HepG2 (cell line): ENCODE measurements around the gene MSMB. TPM values are rescaled to one million over a fixed set of nuclear protein-coding genes. Genes with fewer than 3 reads are reported as not detected.

ENCODE experiments used
- ATAC-seq: fragments of 200-7000 bp; cut with Tn5 transposase; 3 replicates; pipeline ENCODE4 v1.9.1; 2020; ENCODE audit warnings: mild to moderate bottlenecking, moderate library complexity
- BruUV-seq: library from RNA; stranded (reverse); fragments of 400-500 nt; replicated peaks from 2 replicates; lab custom pipeline; 2021; lab: Mats Ljungman, UMichigan
- CTCF ChIA-PET: fragments of 300-600 bp; formaldehyde crosslinking; extraction: SDS; loops from one replicate; lab custom pipeline; 2021; ENCODE audit warnings: low total read pairs, inconsistent platforms, low intra/inter-chr PET ratio; lab: Yijun Ruan, JAX
- POLR2A ChIA-PET: fragments of 350-600 bp; sonication (Branson Sonifier 250); formaldehyde crosslinking; loops from one replicate; lab custom pipeline; 2020; ENCODE audit warnings: antibody characterized with exemption, inconsistent platforms; lab: Yijun Ruan, JAX
- DNase-seq: peaks from one replicate; pipeline ENCODE4 v3.0.0-alpha.2; 2015; ENCODE audit warnings: low spot score
- FAIRE-seq: peaks from 3 replicates; lab custom pipeline; 2011; peaks lifted over from hg19 to GRCh38; lab: Jason Lieb, UNC
- H2AFZ ChIP-seq: one replicate; pipeline ENCODE4 v1.6.1; 2011; ENCODE audit warnings: low read length, inconsistent platforms
- H3K27ac ChIP-seq: fragments of 300-600 bp; 3 replicates; pipeline ENCODE4 v1.8.0; 2011; ENCODE audit warnings: mixed run types, mild to moderate bottlenecking, mixed read lengths, low read length, inconsistent platforms; ENCODE audit not compliant: insufficient read depth; ENCODE audit errors: extremely low read length
- H3K27me3 ChIP-seq, 2 experiments: fragments of 200-600 bp in 1 of 2; 2 replicates in 1 of 2; 3 replicates in 1 of 2; pipeline versions ENCODE4 v1.6.0 to v1.8.0; 2011; ENCODE audit warnings: low read length in 2 of 2, mild to moderate bottlenecking in 2 of 2, moderate library complexity in 2 of 2, inconsistent platforms in 1 of 2; ENCODE audit not compliant: insufficient read depth in 2 of 2, control insufficient read depth in 1 of 2
- H3K36me3 ChIP-seq, 2 experiments: fragments of 200-600 bp in 1 of 2; replicated peaks in 1 of 2; 2 replicates in 1 of 2; 3 replicates in 1 of 2; pipeline versions ENCODE4 v1.5.1 to v1.8.0; 2011; ENCODE audit warnings: low read length in 2 of 2, inconsistent platforms in 1 of 2; ENCODE audit not compliant: insufficient read depth in 2 of 2, control insufficient read depth in 1 of 2
- H3K4me1 ChIP-seq: 2 replicates; pipeline ENCODE4 v1.5.1; 2012; ENCODE audit warnings: low read length, inconsistent platforms; ENCODE audit not compliant: insufficient read depth
- H3K4me2 ChIP-seq: 2 replicates; pipeline ENCODE4 v1.6.0; 2011; ENCODE audit warnings: low read depth, low read length, inconsistent platforms
- H3K4me3 ChIP-seq, 3 experiments: fragments of 200-600 bp in 1 of 3; sonication (generic), shearing (Covaris generic) in 1 of 3; replicated peaks in 1 of 3; 2 replicates each; pipeline ENCODE4 v1.5.1; 2011 to 2016; ENCODE audit warnings: low read length in 3 of 3, inconsistent platforms in 2 of 3, low read depth in 2 of 3, mild to moderate bottlenecking in 2 of 3, control low read depth in 1 of 3, mixed read lengths in 1 of 3; ENCODE audit not compliant: insufficient read depth in 1 of 3
- H3K79me2 ChIP-seq: one replicate; pipeline ENCODE4 v1.6.1; 2011; ENCODE audit warnings: low read length, inconsistent platforms; ENCODE audit not compliant: insufficient read depth
- H3K9ac ChIP-seq: 2 replicates; pipeline ENCODE4 v1.6.0; 2011; ENCODE audit warnings: mild to moderate bottlenecking, low read depth, low read length, inconsistent platforms; ENCODE audit not compliant: insufficient read depth
- H3K9me3 ChIP-seq: 2 replicates; pipeline ENCODE4 v1.5.1; 2012; ENCODE audit warnings: mild to moderate bottlenecking, low read length
- H4K20me1 ChIP-seq: 2 replicates; pipeline ENCODE4 v1.6.0; 2011; ENCODE audit warnings: inconsistent platforms, mild to moderate bottlenecking, low read length, moderate library complexity; ENCODE audit not compliant: insufficient read depth
- ATF7 ChIP-seq, 2 experiments: fragments of 450-650 bp in 1 of 2; sonication (generic) in 1 of 2; formaldehyde crosslinking in 1 of 2; IDR thresholded peaks; 2 replicates each; pipeline versions ENCODE4 v1.4.0 to v1.6.1; 2016 to 2020; ENCODE audit warnings: antibody characterized with exemption in 1 of 2, mild to moderate bottlenecking in 1 of 2, missing genetic modification reagents in 1 of 2
- ERF ChIP-seq: IDR thresholded peaks from 2 replicates; pipeline ENCODE4 v1.6.1; 2018; ENCODE audit warnings: missing biosample characterization, missing genetic modification reagents
- GFI1 ChIP-seq: sonication (generic); formaldehyde crosslinking; IDR thresholded peaks from 2 replicates; pipeline ENCODE4 v1.5.0; 2020; ENCODE audit warnings: missing genetic modification reagents, mild to moderate bottlenecking, borderline replicate concordance
- HCFC1 ChIP-seq: fragments of 150-350 bp; IDR thresholded peaks from 2 replicates; pipeline ENCODE4 v1.6.1; 2014; ENCODE audit warnings: low read depth, low read length
- KDM5A ChIP-seq: fragments of 200-600 bp; sonication (generic); IDR thresholded peaks from 2 replicates; pipeline ENCODE4 v1.7.0; 2018; ENCODE audit warnings: antibody characterized with exemption, mild to moderate bottlenecking, low read length, borderline replicate concordance
- MLX ChIP-seq: IDR thresholded peaks from 2 replicates; pipeline ENCODE4 v1.6.1; 2016
- NFE2L1 ChIP-seq: sonication (generic); formaldehyde crosslinking; IDR thresholded peaks from 2 replicates; pipeline ENCODE4 v1.4.0; 2020; ENCODE audit warnings: missing genetic modification reagents, mild to moderate bottlenecking, borderline replicate concordance
- PPARG ChIP-seq: conservative IDR thresholded peaks from 2 replicates; pipeline ENCODE4 v1.6.1; 2016; ENCODE audit warnings: missing biosample characterization, missing genetic modification reagents
- SP5 ChIP-seq: IDR thresholded peaks from 2 replicates; pipeline ENCODE4 v1.6.1; 2016; ENCODE audit warnings: low read depth, borderline replicate concordance
- THYN1 ChIP-seq: sonication (generic); formaldehyde crosslinking; IDR thresholded peaks from 2 replicates; pipeline ENCODE4 v1.8.1; 2023; ENCODE audit warnings: low read depth, mild to moderate bottlenecking, moderate library complexity, missing genetic modification reagents, borderline replicate concordance
- TOE1 ChIP-seq: sonication (generic); formaldehyde crosslinking; IDR thresholded peaks from 2 replicates; pipeline ENCODE4 v1.4.0; 2020; ENCODE audit warnings: mild to moderate bottlenecking, missing genetic modification reagents
- ZFP36L2 ChIP-seq: sonication (generic); formaldehyde crosslinking; IDR thresholded peaks from 2 replicates; pipeline ENCODE4 v1.4.0; 2020; ENCODE audit warnings: missing genetic modification reagents
- ZNF101 ChIP-seq: sonication (generic); formaldehyde crosslinking; IDR thresholded peaks from 2 replicates; pipeline ENCODE4 v1.4.0; 2020; ENCODE audit warnings: mild to moderate bottlenecking, low read depth, missing genetic modification reagents, borderline replicate concordance
- ZNF180 ChIP-seq: sonication (generic); formaldehyde crosslinking; IDR thresholded peaks from 2 replicates; pipeline ENCODE4 v1.4.0; 2020; ENCODE audit warnings: low read depth, missing genetic modification reagents, borderline replicate concordance
- ZSCAN21 ChIP-seq: sonication (generic); formaldehyde crosslinking; IDR thresholded peaks from 2 replicates; pipeline ENCODE4 v1.8.0; 2022; ENCODE audit warnings: mild to moderate bottlenecking, missing genetic modification reagents, moderate library complexity, borderline replicate concordance
- in situ Hi-C: cut with HindIII; loops from 2 replicates; pipeline ENCODE4 v1.10.0; 2017; ENCODE audit warnings: low pct_unique_long_range_greater_than_20kb; ENCODE audit not compliant: extremely low pct_ligation_motif_present
- intact Hi-C: fragments of 100-400 bp; cut with micrococcal nuclease; formaldehyde crosslinking; loops from one replicate; pipeline ENCODE4 v1.10.0; 2022; ENCODE audit not compliant: unreplicated experiment
- polyA plus RNA-seq, 8 experiments: library from polyadenylated mRNA; depleted of rRNA in 3 of 8; stranded (reverse) in 7 of 8; unstranded in 1 of 8; fragments of >200 nt; fragmentation: Illumina TruSeq in 4 of 8; extraction: Trizol in 4 of 8; gene quantifications; 2 replicates each; pipeline versions ENCODE4 v1.2.1 to v1.2.3, GENCODE V29; 2011 to 2016; ENCODE audit warnings: low read depth in 4 of 8, missing spikeins in 1 of 8, mixed read lengths in 1 of 8; ENCODE audit not compliant: insufficient read depth in 1 of 8
- total RNA-seq, 5 experiments: library from RNA; depleted of rRNA; stranded (reverse); fragments of >200 nt; fragmentation: Illumina TruSeq; extraction: Trizol; gene quantifications; 2 replicates each; pipeline ENCODE4 v1.2.3, GENCODE V29; 2016; ENCODE audit warnings: low read depth in 1 of 5
- TF ChIP-seq, protein P1 (sequence below): sonication (generic); formaldehyde crosslinking; IDR thresholded peaks from one replicate; pipeline ENCODE4 v1.5.1; 2020; ENCODE audit warnings: mild to moderate bottlenecking, missing genetic modification reagents; ENCODE audit errors: not compliant biosample characterization

MSMB gene
- total and polyA plus RNA-seq, 2 of the 13 experiments (the other 11 are each of a cell fraction or from before 2014, with no cell fraction given) = 0.84 TPM; not detected in 1

DNA sequence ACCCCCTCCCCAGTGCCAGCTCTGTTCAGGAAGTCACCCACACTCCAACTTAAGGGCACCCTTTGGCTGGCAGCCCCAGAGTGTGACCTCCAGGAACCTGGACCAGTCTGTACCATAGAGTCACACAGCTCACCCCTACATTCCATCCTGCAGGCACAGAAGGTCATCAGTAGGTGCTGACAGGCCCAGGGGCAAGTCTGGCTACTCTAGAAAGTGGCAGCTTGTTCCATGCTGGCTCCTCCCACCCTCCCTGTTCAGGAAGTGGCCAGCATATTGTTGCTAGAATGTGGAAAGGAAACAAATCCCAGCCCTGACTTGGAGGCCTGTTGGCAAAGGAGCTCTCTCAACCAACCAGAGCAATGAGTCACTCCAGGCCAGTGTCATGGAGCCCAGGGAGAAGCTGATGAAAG is 12.5 kb downstream of the MSMB start:
- Histone ChIP-seq H3K79me2 (peaks cover 31% of the 10 kb centered on the region), H3K36me3 (no peaks in the 10 kb centered on the region), H2AFZ (no peak overlapping the region), H3K9me3 (no peaks in the 10 kb centered on the region), H3K27ac (peak overlapping the region; percentile 86), H4K20me1 (no peaks in the 10 kb centered on the region), H3K4me2 (peak overlapping the region; percentile 93), H3K4me1 (peaks cover 72% of the 10 kb centered on the region), H3K4me3 (peak overlapping the region; percentile 17 to 92 (median 18); a peak in 5 of 6 replicates), H3K9ac (peak overlapping the region; percentile 42; the same call in 1 of the 2 replicates), H3K27me3 (no peaks in the 10 kb centered on the region; a peak in 1 of 5 replicates)
- ChIA-PET CTCF (no interaction called here), POLR2A (interaction anchor here (1.2 to 3.8 kb wide), 2 partner anchors 10 to 19 kb away, joined by 12 to 53 read pairs; no protein-coding TSS in a partner anchor)
- ATAC-seq (peak; percentile 22), DNase-seq (peak; percentile 86), FAIRE-seq (no peak)
- in situ Hi-C loops = loop anchor here (5.0 kb wide), 1 partner anchor 59 kb away; no protein-coding TSS in a partner anchor
- intact Hi-C loops = loop anchor here (5.0 kb wide), 1 partner anchor 59 kb away; no protein-coding TSS in a partner anchor
- BruUV-seq = no TSS peak
- no peak for TF ChIP-seq NFE2L1 (CRISPR knock-in tag)
- TF ChIP-seq ZNF101 (CRISPR knock-in tag) = no peak
- TF ChIP-seq KDM5A = no peak
- TF ChIP-seq ZFP36L2 (CRISPR knock-in tag) = no peak
- TF ChIP-seq GFI1 (CRISPR knock-in tag) = 0 out of 2 replicates have a peak, but pooled peaks have one; percentile 49
- TF ChIP-seq HCFC1 = no peak
- TF ChIP-seq, protein P1, sequence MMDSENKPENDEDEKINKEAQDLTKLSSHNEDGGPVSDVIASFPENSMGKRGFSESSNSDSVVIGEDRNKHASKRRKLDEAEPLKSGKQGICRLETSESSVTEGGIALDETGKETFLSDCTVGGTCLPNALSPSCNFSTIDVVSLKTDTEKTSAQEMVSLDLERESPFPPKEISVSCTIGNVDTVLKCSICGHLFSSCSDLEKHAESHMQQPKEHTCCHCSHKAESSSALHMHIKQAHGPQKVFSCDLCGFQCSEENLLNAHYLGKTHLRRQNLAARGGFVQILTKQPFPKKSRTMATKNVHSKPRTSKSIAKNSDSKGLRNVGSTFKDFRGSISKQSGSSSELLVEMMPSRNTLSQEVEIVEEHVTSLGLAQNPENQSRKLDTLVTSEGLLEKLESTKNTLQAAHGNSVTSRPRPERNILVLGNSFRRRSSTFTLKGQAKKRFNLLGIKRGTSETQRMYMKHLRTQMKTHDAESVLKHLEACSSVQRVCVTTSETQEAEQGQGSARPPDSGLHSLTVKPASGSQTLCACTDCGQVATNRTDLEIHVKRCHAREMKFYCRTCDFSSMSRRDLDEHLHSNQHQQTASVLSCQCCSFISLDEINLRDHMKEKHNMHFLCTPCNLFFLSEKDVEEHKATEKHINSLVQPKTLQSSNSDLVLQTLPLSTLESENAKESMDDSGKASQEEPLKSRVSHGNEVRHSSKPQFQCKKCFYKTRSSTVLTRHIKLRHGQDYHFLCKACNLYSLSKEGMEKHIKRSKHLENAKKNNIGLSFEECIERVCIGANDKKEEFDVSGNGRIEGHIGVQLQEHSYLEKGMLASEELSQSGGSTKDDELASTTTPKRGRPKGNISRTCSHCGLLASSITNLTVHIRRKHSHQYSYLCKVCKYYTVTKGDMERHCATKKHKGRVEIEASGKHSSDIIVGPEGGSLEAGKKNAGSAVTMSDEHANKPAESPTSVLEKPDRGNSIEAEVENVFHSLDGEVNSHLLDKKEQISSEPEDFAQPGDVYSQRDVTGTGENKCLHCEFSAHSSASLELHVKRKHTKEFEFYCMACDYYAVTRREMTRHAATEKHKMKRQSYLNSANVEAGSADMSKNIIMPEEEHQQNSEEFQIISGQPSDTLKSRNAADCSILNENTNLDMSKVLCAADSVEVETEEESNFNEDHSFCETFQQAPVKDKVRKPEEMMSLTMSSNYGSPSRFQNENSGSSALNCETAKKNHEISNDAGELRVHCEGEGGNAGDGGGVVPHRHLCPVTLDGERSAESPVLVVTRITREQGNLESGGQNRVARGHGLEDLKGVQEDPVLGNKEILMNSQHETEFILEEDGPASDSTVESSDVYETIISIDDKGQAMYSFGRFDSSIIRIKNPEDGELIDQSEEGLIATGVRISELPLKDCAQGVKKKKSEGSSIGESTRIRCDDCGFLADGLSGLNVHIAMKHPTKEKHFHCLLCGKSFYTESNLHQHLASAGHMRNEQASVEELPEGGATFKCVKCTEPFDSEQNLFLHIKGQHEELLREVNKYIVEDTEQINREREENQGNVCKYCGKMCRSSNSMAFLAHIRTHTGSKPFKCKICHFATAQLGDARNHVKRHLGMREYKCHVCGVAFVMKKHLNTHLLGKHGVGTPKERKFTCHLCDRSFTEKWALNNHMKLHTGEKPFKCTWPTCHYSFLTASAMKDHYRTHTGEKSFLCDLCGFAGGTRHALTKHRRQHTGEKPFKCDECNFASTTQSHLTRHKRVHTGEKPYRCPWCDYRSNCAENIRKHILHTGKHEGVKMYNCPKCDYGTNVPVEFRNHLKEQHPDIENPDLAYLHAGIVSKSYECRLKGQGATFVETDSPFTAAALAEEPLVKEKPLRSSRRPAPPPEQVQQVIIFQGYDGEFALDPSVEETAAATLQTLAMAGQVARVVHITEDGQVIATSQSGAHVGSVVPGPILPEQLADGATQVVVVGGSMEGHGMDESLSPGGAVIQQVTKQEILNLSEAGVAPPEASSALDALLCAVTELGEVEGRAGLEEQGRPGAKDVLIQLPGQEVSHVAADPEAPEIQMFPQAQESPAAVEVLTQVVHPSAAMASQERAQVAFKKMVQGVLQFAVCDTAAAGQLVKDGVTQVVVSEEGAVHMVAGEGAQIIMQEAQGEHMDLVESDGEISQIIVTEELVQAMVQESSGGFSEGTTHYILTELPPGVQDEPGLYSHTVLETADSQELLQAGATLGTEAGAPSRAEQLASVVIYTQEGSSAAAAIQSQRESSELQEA (CRISPR knock-in tag) = no peak
- TF ChIP-seq PPARG (CRISPR knock-in tag) = no peak
- peak; percentile 54; the same call in 1 of the 2 replicates for TF ChIP-seq SP5 (CRISPR knock-in tag)
- no peak for TF ChIP-seq ZNF180 (CRISPR knock-in tag)
- no peak for TF ChIP-seq ATF7 (IDR thresholded peaks at IDR 0.05)
- TF ChIP-seq ATF7 (CRISPR knock-in tag; IDR thresholded peaks at IDR 0.05) = no peak
- TF ChIP-seq ZSCAN21 (CRISPR knock-in tag) = 0 out of 2 replicates have a peak, but pooled peaks have one; percentile 34
- no peak for TF ChIP-seq TOE1 (CRISPR knock-in tag)
- TF ChIP-seq MLX (CRISPR knock-in tag) = no peak
- TF ChIP-seq THYN1 (CRISPR knock-in tag) = no peak
- TF ChIP-seq ERF (CRISPR knock-in tag) = no peak
